OCI-LY3 (cell line): ENCODE data around the gene STARD3.

Source experiments
- EZH2phosphoT487 ChIP-seq: fragments of 200-600 bp; shearing (Covaris generic); IDR thresholded peaks from 2 replicates; pipeline ENCODE4 v1.6.1; 2018; ENCODE audit warnings: antibody characterized with exemption, mixed run types, low read depth
- TF ChIP-seq, protein P1 (sequence below): fragments of 200-600, 300-600 bp; sonication (generic); IDR thresholded peaks from 2 replicates; pipeline ENCODE4 v1.5.1; 2014; ENCODE audit warnings: antibody characterized with exemption, low read length, low read depth

DNA sequence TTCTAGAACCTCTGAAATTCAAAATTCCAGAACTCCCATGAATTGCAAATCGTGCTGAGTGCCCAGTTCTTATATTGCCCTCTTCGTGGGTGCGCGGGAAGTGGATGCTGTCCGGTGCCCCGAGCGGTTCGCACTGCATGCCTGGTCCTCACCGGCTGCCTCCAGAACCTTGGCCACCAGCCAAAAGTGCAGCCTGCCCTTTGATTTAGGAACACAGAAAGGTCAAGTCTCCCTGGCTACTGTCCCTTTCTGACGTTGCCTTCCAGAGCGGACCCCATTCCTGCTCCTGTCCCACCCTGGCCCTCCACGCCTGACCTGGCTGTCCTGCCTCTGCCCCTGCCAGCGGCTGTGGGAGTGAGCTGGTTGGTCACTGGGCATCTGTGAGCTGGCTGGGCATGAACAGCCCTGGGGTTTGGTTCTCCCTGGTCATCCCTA lies 38.9 kb upstream of the STARD3 start:
- TF ChIP-seq, protein P1, sequence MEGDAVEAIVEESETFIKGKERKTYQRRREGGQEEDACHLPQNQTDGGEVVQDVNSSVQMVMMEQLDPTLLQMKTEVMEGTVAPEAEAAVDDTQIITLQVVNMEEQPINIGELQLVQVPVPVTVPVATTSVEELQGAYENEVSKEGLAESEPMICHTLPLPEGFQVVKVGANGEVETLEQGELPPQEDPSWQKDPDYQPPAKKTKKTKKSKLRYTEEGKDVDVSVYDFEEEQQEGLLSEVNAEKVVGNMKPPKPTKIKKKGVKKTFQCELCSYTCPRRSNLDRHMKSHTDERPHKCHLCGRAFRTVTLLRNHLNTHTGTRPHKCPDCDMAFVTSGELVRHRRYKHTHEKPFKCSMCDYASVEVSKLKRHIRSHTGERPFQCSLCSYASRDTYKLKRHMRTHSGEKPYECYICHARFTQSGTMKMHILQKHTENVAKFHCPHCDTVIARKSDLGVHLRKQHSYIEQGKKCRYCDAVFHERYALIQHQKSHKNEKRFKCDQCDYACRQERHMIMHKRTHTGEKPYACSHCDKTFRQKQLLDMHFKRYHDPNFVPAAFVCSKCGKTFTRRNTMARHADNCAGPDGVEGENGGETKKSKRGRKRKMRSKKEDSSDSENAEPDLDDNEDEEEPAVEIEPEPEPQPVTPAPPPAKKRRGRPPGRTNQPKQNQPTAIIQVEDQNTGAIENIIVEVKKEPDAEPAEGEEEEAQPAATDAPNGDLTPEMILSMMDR: no peak
- TF ChIP-seq EZH2phosphoT487: no peak
